Smooth muscle cell (in vitro differentiated cells): ENCODE results near the gene CHEK2. TPM values are rescaled to one million over a fixed set of nuclear protein-coding genes. Genes with fewer than 3 reads are reported as not detected.

Experiments used
- DNase-seq: peaks from one replicate; lab custom pipeline; 2025; ENCODE audit not compliant: unreplicated experiment; lab: John Stamatoyannopoulos, UW
- H2AFZ ChIP-seq: fragments of 200-600 bp; sonication (generic); 2 replicates; pipeline ENCODE4 v1.6.0; 2016; ENCODE audit warnings: antibody characterized with exemption, low read depth, mild to moderate bottlenecking
- H3F3A ChIP-seq: fragments of 200-600 bp; sonication (generic); 2 replicates; pipeline ENCODE4 v1.6.0; 2017; ENCODE audit warnings: antibody characterized with exemption, low read depth
- H3K27ac ChIP-seq: fragments of 200-600 bp; sonication (generic); 2 replicates; pipeline ENCODE4 v1.5.1; 2016; ENCODE audit warnings: low read depth, mild to moderate bottlenecking
- H3K27me3 ChIP-seq: fragments of 200-600 bp; sonication (generic); 2 replicates; pipeline ENCODE4 v1.6.1; 2016; ENCODE audit warnings: low read depth, mild to moderate bottlenecking
- H3K36me3 ChIP-seq: fragments of 200-600 bp; sonication (generic); 2 replicates; pipeline ENCODE4 v1.5.1; 2016; ENCODE audit warnings: low read depth
- H3K4me1 ChIP-seq: fragments of 200-600 bp; sonication (generic); 2 replicates; pipeline ENCODE4 v1.5.1; 2016; ENCODE audit warnings: low read depth
- H3K4me2 ChIP-seq: fragments of 200-600 bp; sonication (generic); 2 replicates; pipeline ENCODE4 v1.6.0; 2016; ENCODE audit warnings: mild to moderate bottlenecking
- H3K4me3 ChIP-seq: fragments of 200-600 bp; sonication (generic); 2 replicates; pipeline ENCODE4 v1.5.1; 2016; ENCODE audit warnings: mild to moderate bottlenecking
- H3K79me2 ChIP-seq: fragments of 200-600 bp; sonication (generic); 2 replicates; pipeline ENCODE4 v1.6.0; 2016; ENCODE audit warnings: low read depth, mild to moderate bottlenecking
- H3K9ac ChIP-seq: fragments of 200-600 bp; sonication (generic); 2 replicates; pipeline ENCODE4 v1.6.0; 2016; ENCODE audit warnings: low read depth
- H3K9me3 ChIP-seq: fragments of 200-600 bp; sonication (generic); replicated peaks from 2 replicates; pipeline ENCODE4 v1.5.1; 2016; ENCODE audit warnings: low read depth
- H4K20me1 ChIP-seq: fragments of 200-600 bp; sonication (generic); 2 replicates; pipeline ENCODE4 v1.6.0; 2016; ENCODE audit warnings: low read depth
- WGBS: methylation state at CpG from one replicate; pipeline ENCODE4 v1.1.7; 2016; ENCODE audit warnings: low lambda C conversion rate; 5-methylcytosine and 5-hydroxymethylcytosine counted together
- polyA plus RNA-seq: library from polyadenylated mRNA; unstranded; fragments of >200 nt; fragmentation: Nextera tagmentation; extraction: Ambion mirVana; gene quantifications from 2 replicates; pipeline ENCODE4 v1.2.1, GENCODE V29; 2016
- total RNA-seq: library from RNA; depleted of rRNA; stranded (reverse); fragments of >200 nt; gene quantifications from 2 replicates; pipeline ENCODE4 v1.2.3, GENCODE V29; 2014
- TF ChIP-seq, protein P1 (sequence below): fragments of 200-600 bp; sonication (generic); IDR thresholded peaks from 2 replicates; pipeline ENCODE4 v1.5.1; 2017; ENCODE audit warnings: borderline replicate concordance, mild to moderate bottlenecking, antibody characterized with exemption; ENCODE audit not compliant: insufficient read depth, poor library complexity, severe bottlenecking

The CHEK2 gene
- total and polyA plus RNA-seq, 2 experiments from 2014 or later = 11.5 to 12.7 TPM

DNA sequence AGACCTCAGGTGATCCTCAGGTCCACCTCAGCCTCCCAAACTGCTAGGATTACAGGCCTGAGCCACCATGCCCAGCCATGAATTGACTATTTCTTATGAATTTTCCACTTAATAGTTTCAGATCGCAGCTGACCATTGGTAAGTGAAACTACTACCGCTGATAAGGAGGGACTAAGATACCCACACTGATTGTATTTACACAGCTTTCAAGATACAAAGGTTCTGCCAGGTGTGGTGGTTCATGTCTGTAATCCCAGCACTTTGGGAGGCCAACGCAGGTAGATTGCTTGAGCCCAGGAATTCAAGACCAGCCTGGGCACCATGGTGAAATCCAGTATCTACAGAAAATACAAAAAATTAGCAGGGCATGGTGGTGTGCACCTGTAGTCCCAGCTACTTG, 3.9 kb downstream of the CHEK2 start:
- no peak overlapping the region for H3K9ac ChIP-seq
- H3K9me3 ChIP-seq = no peaks in the 10 kb centered on the region
- 99% methylated on average over 3 of the region's 3 CpGs for WGBS
- H3K4me2 ChIP-seq = no peak overlapping the region
- H3K36me3 ChIP-seq = no peaks in the 10 kb centered on the region
- no peaks in the 10 kb centered on the region for H3K27me3 ChIP-seq
- peaks cover 4% of the 10 kb centered on the region for H3K79me2 ChIP-seq
- DNase-seq = no peak
- no peak overlapping the region for H3K27ac ChIP-seq
- H3K4me1 ChIP-seq = peaks cover 3% of the 10 kb centered on the region
- H2AFZ ChIP-seq = no peak overlapping the region
- H3F3A ChIP-seq = no peaks in the 10 kb centered on the region
- no peaks in the 10 kb centered on the region for H4K20me1 ChIP-seq
- TF ChIP-seq, protein P1, sequence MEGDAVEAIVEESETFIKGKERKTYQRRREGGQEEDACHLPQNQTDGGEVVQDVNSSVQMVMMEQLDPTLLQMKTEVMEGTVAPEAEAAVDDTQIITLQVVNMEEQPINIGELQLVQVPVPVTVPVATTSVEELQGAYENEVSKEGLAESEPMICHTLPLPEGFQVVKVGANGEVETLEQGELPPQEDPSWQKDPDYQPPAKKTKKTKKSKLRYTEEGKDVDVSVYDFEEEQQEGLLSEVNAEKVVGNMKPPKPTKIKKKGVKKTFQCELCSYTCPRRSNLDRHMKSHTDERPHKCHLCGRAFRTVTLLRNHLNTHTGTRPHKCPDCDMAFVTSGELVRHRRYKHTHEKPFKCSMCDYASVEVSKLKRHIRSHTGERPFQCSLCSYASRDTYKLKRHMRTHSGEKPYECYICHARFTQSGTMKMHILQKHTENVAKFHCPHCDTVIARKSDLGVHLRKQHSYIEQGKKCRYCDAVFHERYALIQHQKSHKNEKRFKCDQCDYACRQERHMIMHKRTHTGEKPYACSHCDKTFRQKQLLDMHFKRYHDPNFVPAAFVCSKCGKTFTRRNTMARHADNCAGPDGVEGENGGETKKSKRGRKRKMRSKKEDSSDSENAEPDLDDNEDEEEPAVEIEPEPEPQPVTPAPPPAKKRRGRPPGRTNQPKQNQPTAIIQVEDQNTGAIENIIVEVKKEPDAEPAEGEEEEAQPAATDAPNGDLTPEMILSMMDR = no peak
- no peak overlapping the region for H3K4me3 ChIP-seq

GRCh38 chr22:28736301-28737155, 5.1 kb downstream of the CHEK2 start:
- WGBS = 60% methylated on average over 7 of the region's 7 CpGs
- H3K27me3 ChIP-seq = no peaks in the 10 kb centered on the region
- no peak for DNase-seq
- H3K36me3 ChIP-seq = no peaks in the 10 kb centered on the region
- no peak overlapping the region for H3K27ac ChIP-seq
- H3K4me1 ChIP-seq = peaks cover 3% of the 10 kb centered on the region
- H3F3A ChIP-seq = no peaks in the 10 kb centered on the region
- no peak overlapping the region for H2AFZ ChIP-seq
- H3K9me3 ChIP-seq = no peaks in the 10 kb centered on the region
- no peak overlapping the region for H3K4me3 ChIP-seq
- no peak overlapping the region for H3K4me2 ChIP-seq
- TF ChIP-seq, protein P1 = no peak
- no peaks in the 10 kb centered on the region for H4K20me1 ChIP-seq
- peaks cover 4% of the 10 kb centered on the region for H3K79me2 ChIP-seq
- H3K9ac ChIP-seq = no peak overlapping the region

- Histone ChIP-seq H3K4me2 (no peak overlapping the region), H3K4me3 (no peak overlapping the region), H3F3A (no peaks in the 10 kb centered on the region), H3K36me3 (no peaks in the 10 kb centered on the region), H3K9me3 (no peaks in the 10 kb centered on the region), H3K9ac (no peak overlapping the region), H3K27ac (no peak overlapping the region), H3K79me2 (no peaks in the 10 kb centered on the region), H3K27me3 (no peaks in the 10 kb centered on the region), H4K20me1 (no peaks in the 10 kb centered on the region), H2AFZ (no peak overlapping the region), H3K4me1 (no peaks in the 10 kb centered on the region)
- TF ChIP-seq, protein P1 = no peak
- DNase-seq = no peak
- WGBS = 91% methylated on average over 6 of the region's 6 CpGs
Observed at GRCh38 chr22:28734393-28734792, 7.2 kb downstream of the CHEK2 start.

DNA sequence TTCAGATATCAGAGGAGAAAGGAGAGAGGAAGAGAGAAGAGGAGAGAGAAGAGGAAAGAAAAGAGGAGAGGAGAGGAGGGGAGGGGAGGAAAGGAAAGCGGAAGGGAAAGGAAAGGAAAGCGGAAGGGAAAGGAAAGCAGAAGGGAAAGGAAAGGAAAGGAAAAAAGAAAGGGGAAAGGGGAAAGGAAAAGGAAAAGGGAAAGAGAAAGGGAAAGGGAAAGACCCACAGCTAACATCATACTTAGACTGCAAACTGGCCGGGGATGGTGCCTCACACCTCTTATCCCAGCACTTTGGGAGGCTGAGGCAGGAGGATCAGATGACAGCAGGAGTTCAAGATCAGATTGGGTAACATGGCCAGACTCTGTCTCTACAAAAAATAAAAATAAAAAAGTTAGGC, 11.4 kb downstream of the CHEK2 start:
- Histone ChIP-seq H3K9ac (no peak overlapping the region), H3K36me3 (no peaks in the 10 kb centered on the region), H4K20me1 (no peaks in the 10 kb centered on the region), H3F3A (no peaks in the 10 kb centered on the region), H3K4me2 (no peak overlapping the region), H3K4me3 (no peak overlapping the region), H3K79me2 (no peaks in the 10 kb centered on the region), H3K9me3 (no peaks in the 10 kb centered on the region), H2AFZ (no peak overlapping the region), H3K27ac (no peak overlapping the region), H3K27me3 (no peaks in the 10 kb centered on the region), H3K4me1 (no peaks in the 10 kb centered on the region)
- TF ChIP-seq, protein P1 = no peak
- DNase-seq = no peak
- WGBS = 52% methylated on average over 3 of the region's 3 CpGs
